Lower lobe of right lung (tissue), 2 donors: Measurements from ENCODE around the gene DNAJC24. TPM values are rescaled to one million over a fixed set of nuclear protein-coding genes. Genes with fewer than 3 reads are reported as not detected.

Source experiments
- ATAC-seq, 2 donors: fragments of 200-7000 bp; cut with Tn5 transposase; one replicate each; pipeline ENCODE4 v1.9.1; 2020 to 2022; ENCODE audit warnings: mild to moderate bottlenecking in 2 of 2, moderate library complexity in 2 of 2
- DNase-seq: peaks from one replicate; pipeline ENCODE4 v3.0.0-alpha.2; 2020
- H3K27ac ChIP-seq: fragments of 200-600 bp; one replicate; pipeline ENCODE4 v1.8.0; 2022
- H3K27me3 ChIP-seq: fragments of 200-600 bp; one replicate; pipeline ENCODE4 v1.8.0; 2022; ENCODE audit warnings: low read depth
- H3K36me3 ChIP-seq: fragments of 200-600 bp; one replicate; pipeline ENCODE4 v1.8.0; 2022; ENCODE audit warnings: mild to moderate bottlenecking
- H3K4me1 ChIP-seq: fragments of 200-600 bp; one replicate; pipeline ENCODE4 v1.8.0; 2022
- H3K4me3 ChIP-seq: fragments of 200-600 bp; one replicate; pipeline ENCODE4 v1.8.0; 2022; ENCODE audit warnings: mild to moderate bottlenecking
- H3K9me3 ChIP-seq: fragments of 200-600 bp; one replicate; pipeline ENCODE4 v1.8.0; 2022
- CTCF ChIP-seq: fragments of 200-600 bp; IDR thresholded peaks from one replicate; pipeline ENCODE4 v1.8.0; 2022; ENCODE audit warnings: antibody characterized with exemption, mild to moderate bottlenecking
- intact Hi-C: fragments of 100-400 bp; cut with DNase I; formaldehyde crosslinking; loops from one replicate; pipeline ENCODE4 v1.11.0; 2022
- total RNA-seq: library from RNA; stranded (reverse); fragmentation: NEBNext Ultra II Directional; extraction: Animal tissue kit (Norgen Biotek cat#: 25700); gene quantifications from one replicate; pipeline ENCODE4 v1.2.1, GENCODE V29; 2021
- donor health status: DM: no; HTN: yes; CAD: no; lungs with severe emphysema.

Gene DNAJC24
- total RNA-seq, 1 donor from 2014 or later = 16.3 TPM

GRCh38 chr11:31421820-31422219 is 52.2 kb downstream of the DNAJC24 start:
- no peak for ATAC-seq
- no peak for DNase-seq
- Histone ChIP-seq H3K27ac (no peak overlapping the region), H3K4me1 (no peaks in the 10 kb centered on the region), H3K36me3 (peaks cover 4% of the 10 kb centered on the region), H3K9me3 (no peaks in the 10 kb centered on the region), H3K4me3 (no peak overlapping the region), H3K27me3 (no peaks in the 10 kb centered on the region)
- intact Hi-C loops = no loop called here
- TF ChIP-seq CTCF = no peak

- Histone ChIP-seq H3K27me3 (no peaks in the 10 kb centered on the region), H3K4me1 (no peaks in the 10 kb centered on the region), H3K36me3 (peaks cover 4% of the 10 kb centered on the region), H3K9me3 (no peaks in the 10 kb centered on the region), H3K27ac (no peak overlapping the region), H3K4me3 (no peak overlapping the region)
- intact Hi-C loops = no loop called here
- DNase-seq = no peak
- TF ChIP-seq CTCF = no peak
- ATAC-seq = no peak
These were observed 53.0 kb downstream of the DNAJC24 start for GRCh38 chr11:31422703-31423102.

- peaks cover 8% of the 10 kb centered on the region for H3K36me3 ChIP-seq
- TF ChIP-seq CTCF = no peak
- H3K4me3 ChIP-seq = no peak overlapping the region
- H3K9me3 ChIP-seq = no peaks in the 10 kb centered on the region
- ATAC-seq (no peak), DNase-seq (no peak)
- no peaks in the 10 kb centered on the region for H3K4me1 ChIP-seq
- H3K27me3 ChIP-seq = no peaks in the 10 kb centered on the region
- no peak overlapping the region for H3K27ac ChIP-seq
- intact Hi-C loops = no loop called here
These were observed 55.0 kb downstream of the DNAJC24 start for GRCh38 chr11:31424652-31425051.

GRCh38 chr11:31433851-31434250 is 64.2 kb downstream of the DNAJC24 start:
- TF ChIP-seq CTCF = no peak
- intact Hi-C loops = no loop called here
- Histone ChIP-seq H3K4me1 (no peaks in the 10 kb centered on the region), H3K36me3 (peaks cover 31% of the 10 kb centered on the region), H3K9me3 (no peaks in the 10 kb centered on the region), H3K27me3 (no peaks in the 10 kb centered on the region), H3K4me3 (no peak overlapping the region), H3K27ac (no peak overlapping the region)
- no peak for ATAC-seq
- DNase-seq = no peak

GRCh38 chr11:31437742-31438435 is 68.2 kb downstream of the DNAJC24 start:
- TF ChIP-seq CTCF = no peak
- ATAC-seq (no peak), DNase-seq (no peak)
- Histone ChIP-seq H3K4me1 (no peaks in the 10 kb centered on the region), H3K36me3 (peaks cover 1% of the 10 kb centered on the region), H3K27me3 (no peaks in the 10 kb centered on the region), H3K27ac (no peak overlapping the region), H3K9me3 (no peaks in the 10 kb centered on the region), H3K4me3 (no peak overlapping the region)
- intact Hi-C loops = no loop called here
